Prostate gland (tissue), 2 donors: ENCODE data around the gene DOCK3. TPM values are rescaled to one million over a fixed set of nuclear protein-coding genes. Genes with fewer than 3 reads are reported as not detected.
A peak's percentile ranks its signal among the peaks of the same experiment; 100 is the strongest.

Experiments used
- DNase-seq: peaks from one replicate; pipeline ENCODE4 v3.0.0-alpha.2; 2019; ENCODE audit warnings: low spot score
- H3K27ac ChIP-seq, 2 donors: fragments of 200-600 bp; sonication (generic); 2 replicates each; pipeline ENCODE4 v1.5.1; 2017 to 2019
- H3K27me3 ChIP-seq: fragments of 200-600 bp; sonication (generic); replicated peaks from 2 replicates; pipeline ENCODE4 v1.5.1; 2019; ENCODE audit not compliant: insufficient read depth
- H3K36me3 ChIP-seq, 2 donors: fragments of 200-600 bp; sonication (generic); 1 replicate in 1 of 2; 2 replicates in 1 of 2; pipeline versions ENCODE4 v1.5.1 to v1.8.1; 2017 to 2019
- H3K4me1 ChIP-seq: fragments of 200-600 bp; sonication (generic); replicated peaks from 2 replicates; pipeline ENCODE4 v1.5.1; 2019
- H3K4me3 ChIP-seq, 2 donors: fragments of 200-600 bp; sonication (generic); 2 replicates each; pipeline ENCODE4 v1.5.1; 2017 to 2019
- H3K9me3 ChIP-seq: fragments of 200-600 bp; sonication (generic); 2 replicates; pipeline ENCODE4 v1.5.1; 2017
- POLR2A ChIP-seq: fragments of 450-650 bp; IDR thresholded peaks from one replicate; pipeline ENCODE4 v1.6.1; 2016; ENCODE audit warnings: antibody characterized with exemption, mild to moderate bottlenecking
- POLR2AphosphoS5 ChIP-seq: sonication (generic); formaldehyde crosslinking; IDR thresholded peaks from one replicate; pipeline ENCODE4 v1.6.1; 2017; ENCODE audit warnings: antibody characterized with exemption
- WGBS: methylation state at CpG from one replicate; pipeline ENCODE4 v1.1.5; 2018; 5-methylcytosine and 5-hydroxymethylcytosine counted together
- intact Hi-C: fragments of 100-400 bp; cut with DNase I; formaldehyde crosslinking; loops from one replicate; pipeline ENCODE4 v1.14.2; 2022
- total RNA-seq, 2 donors: library from RNA; depleted of rRNA; stranded (reverse); fragments of >200 nt; gene quantifications; one replicate each; pipeline ENCODE4 v1.1.0, GENCODE V29; 2016
- TF ChIP-seq, protein P1 (sequence below), 4 experiments: fragments of 200-600 bp in 2 of 4; fragments of 450-650 bp in 2 of 4; sonication (generic) in 2 of 4; IDR thresholded peaks; 1 replicate in 3 of 4; 2 replicates in 1 of 4; pipeline ENCODE4 v1.5.1; 2016 to 2019; ENCODE audit warnings: antibody characterized with exemption in 4 of 4, mild to moderate bottlenecking in 2 of 4, moderate library complexity in 2 of 4

DOCK3 gene
- total RNA-seq, 2 donors from 2014 or later = 0.36 to 6.3 TPM

DNA sequence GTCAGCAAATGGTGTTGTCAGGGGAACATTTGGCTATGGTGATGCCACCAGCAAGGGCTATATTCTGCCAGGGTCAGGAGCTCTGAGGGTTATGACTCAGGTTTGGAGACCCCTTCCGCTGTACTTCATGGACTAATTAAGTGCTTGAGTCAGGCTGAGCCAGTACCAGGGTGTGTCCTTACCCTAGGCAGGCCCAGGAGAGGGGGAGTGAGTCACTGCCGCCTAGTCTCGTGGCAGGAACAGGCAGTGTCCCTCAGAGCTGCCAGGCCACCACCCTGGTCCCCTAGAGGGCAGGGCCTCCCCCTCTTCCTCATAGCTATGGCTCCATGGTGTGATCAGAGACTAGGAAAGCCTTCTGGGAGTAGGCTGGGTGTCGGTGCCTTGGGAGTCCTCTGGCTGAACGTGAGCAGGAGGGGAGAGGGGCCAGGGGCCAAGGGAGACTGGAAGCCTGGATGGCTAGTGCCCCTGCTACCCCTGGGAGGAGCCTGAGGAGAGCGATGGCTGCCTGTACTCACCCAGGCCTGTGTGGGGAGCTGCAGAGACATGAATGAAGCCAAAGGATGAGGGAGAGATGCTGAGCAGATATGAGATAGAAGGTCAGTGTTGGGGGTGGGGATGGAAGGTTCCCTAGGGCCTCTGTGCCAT is 47.2 kb upstream of the DOCK3 start:
- intact Hi-C loops = no loop called here
- 68% methylated on average over 6 of the region's 6 CpGs for WGBS
- H3K4me1 ChIP-seq = peaks cover 14% of the 10 kb centered on the region
- no peak for TF ChIP-seq POLR2AphosphoS5
- TF ChIP-seq, protein P1, sequence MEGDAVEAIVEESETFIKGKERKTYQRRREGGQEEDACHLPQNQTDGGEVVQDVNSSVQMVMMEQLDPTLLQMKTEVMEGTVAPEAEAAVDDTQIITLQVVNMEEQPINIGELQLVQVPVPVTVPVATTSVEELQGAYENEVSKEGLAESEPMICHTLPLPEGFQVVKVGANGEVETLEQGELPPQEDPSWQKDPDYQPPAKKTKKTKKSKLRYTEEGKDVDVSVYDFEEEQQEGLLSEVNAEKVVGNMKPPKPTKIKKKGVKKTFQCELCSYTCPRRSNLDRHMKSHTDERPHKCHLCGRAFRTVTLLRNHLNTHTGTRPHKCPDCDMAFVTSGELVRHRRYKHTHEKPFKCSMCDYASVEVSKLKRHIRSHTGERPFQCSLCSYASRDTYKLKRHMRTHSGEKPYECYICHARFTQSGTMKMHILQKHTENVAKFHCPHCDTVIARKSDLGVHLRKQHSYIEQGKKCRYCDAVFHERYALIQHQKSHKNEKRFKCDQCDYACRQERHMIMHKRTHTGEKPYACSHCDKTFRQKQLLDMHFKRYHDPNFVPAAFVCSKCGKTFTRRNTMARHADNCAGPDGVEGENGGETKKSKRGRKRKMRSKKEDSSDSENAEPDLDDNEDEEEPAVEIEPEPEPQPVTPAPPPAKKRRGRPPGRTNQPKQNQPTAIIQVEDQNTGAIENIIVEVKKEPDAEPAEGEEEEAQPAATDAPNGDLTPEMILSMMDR (IDR thresholded peaks at IDR 0.05) = peak in 1 of 4 experiments; percentile 14
- TF ChIP-seq POLR2A = no peak
- no peaks in the 10 kb centered on the region for H3K36me3 ChIP-seq
- DNase-seq = no peak
- no peak overlapping the region for H3K4me3 ChIP-seq
- H3K9me3 ChIP-seq = no peaks in the 10 kb centered on the region
- H3K27ac ChIP-seq = no peak overlapping the region
- no peaks in the 10 kb centered on the region for H3K27me3 ChIP-seq

DNA sequence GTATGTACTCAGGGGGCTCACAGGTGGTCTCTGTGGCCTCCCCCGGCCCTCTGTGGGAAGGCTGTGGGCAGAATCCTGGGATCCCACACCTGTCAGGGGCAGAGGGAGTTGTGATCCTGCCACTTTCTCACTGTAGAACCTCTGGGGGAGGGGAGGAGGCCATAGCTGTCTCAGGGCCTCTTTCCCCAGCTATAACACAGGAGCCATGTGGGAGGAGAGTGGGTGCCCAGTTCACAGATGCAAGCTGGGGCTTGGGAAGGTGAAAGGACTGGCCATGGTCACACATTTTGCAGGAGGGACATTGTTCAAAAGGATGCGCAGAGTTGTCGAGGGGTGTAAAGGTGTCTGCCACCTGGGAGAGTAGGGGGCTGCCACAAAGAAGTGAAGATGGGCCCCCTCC is 46.1 kb upstream of the DOCK3 start:
- H3K9me3 ChIP-seq = no peaks in the 10 kb centered on the region
- 93% methylated on average over 3 of the region's 3 CpGs for WGBS
- H3K27me3 ChIP-seq = no peaks in the 10 kb centered on the region
- intact Hi-C loops = no loop called here
- no peak overlapping the region for H3K4me3 ChIP-seq
- DNase-seq = no peak
- H3K4me1 ChIP-seq = peaks cover 10% of the 10 kb centered on the region
- H3K36me3 ChIP-seq = no peaks in the 10 kb centered on the region
- H3K27ac ChIP-seq = no peak overlapping the region
- TF ChIP-seq, protein P1 (IDR thresholded peaks at IDR 0.05) = no peak
- TF ChIP-seq POLR2A (no peak), POLR2AphosphoS5 (no peak)

DNA sequence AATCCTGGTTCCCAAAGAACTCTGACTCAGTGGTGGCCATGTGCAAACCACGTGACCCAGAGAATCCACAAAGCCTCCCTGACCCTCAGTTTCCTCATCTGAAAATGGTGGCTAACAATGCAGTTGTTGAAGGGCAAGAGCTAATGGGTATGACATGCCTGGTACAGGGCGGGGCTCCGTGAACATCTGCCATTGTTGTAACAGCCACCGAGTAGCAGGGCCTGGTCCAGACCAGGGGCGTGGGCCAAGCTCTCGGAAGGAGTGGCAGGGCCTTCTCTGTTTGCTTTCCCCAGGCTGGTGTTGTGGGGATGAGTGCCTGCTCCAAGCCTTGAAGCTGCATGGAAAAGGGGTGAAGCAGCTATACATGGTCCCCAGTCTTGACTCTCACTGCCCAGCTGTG is 44.3 kb upstream of the DOCK3 start:
- intact Hi-C loops = no loop called here
- H3K27me3 ChIP-seq = no peaks in the 10 kb centered on the region
- TF ChIP-seq, protein P1 (IDR thresholded peaks at IDR 0.05) = no peak
- no peak for TF ChIP-seq POLR2AphosphoS5
- no peak for TF ChIP-seq POLR2A
- no peaks in the 10 kb centered on the region for H3K36me3 ChIP-seq
- H3K27ac ChIP-seq = no peak overlapping the region
- H3K9me3 ChIP-seq = no peaks in the 10 kb centered on the region
- WGBS = 88% methylated on average over 6 of the region's 6 CpGs
- H3K4me1 ChIP-seq = peaks cover 3% of the 10 kb centered on the region
- no peak overlapping the region for H3K4me3 ChIP-seq
- DNase-seq = no peak

DNA sequence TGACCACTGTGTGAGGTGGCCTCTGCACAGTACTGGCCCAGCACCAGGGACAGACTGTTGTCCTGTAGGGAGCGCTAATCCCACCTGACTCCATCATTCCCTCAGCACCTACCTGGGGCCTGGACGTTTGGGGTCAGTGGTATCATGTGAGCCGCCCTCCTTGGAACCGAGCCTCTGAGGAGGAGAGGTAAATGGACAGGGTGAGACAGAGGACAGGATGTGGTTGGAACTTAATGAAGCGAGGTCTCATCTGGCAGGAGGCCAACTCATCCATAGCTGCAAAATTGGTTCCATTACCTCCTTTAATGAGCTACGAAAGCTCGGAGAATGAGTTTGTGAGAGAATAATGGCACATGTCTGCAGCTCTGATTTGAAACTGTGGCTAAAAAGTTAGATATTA is 43.9 kb upstream of the DOCK3 start:
- H3K4me3 ChIP-seq = no peak overlapping the region
- 69% methylated on average over 7 of the region's 7 CpGs for WGBS
- no peak for DNase-seq
- intact Hi-C loops = no loop called here
- no peaks in the 10 kb centered on the region for H3K9me3 ChIP-seq
- peaks cover 3% of the 10 kb centered on the region for H3K4me1 ChIP-seq
- H3K36me3 ChIP-seq = no peaks in the 10 kb centered on the region
- no peak overlapping the region for H3K27ac ChIP-seq
- H3K27me3 ChIP-seq = no peaks in the 10 kb centered on the region
- no peak for TF ChIP-seq POLR2AphosphoS5
- TF ChIP-seq POLR2A = no peak
- TF ChIP-seq, protein P1 (IDR thresholded peaks at IDR 0.05) = no peak

DNA sequence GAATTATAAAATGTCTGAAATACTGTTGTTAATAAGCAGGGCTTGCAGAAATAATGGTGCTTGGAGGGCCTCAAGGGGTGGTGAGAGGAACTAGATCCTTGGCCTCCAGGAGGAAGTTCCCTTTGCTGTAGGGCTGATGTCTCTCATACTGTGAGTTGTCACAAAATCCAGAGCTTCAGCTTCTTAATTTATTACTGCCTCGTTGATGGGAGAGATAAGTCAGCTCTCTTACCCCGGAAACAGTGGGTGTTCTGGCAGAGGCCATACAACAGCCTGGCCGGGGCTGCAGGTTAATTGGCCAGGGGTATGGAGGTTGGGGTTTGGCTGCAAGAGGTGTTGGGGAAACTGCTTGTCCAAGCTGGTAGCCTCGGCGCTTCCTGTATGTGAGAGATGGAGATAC is 42.3 kb upstream of the DOCK3 start:
- TF ChIP-seq, protein P1 (IDR thresholded peaks at IDR 0.05) = no peak
- WGBS = 19% methylated on average over 5 of the region's 5 CpGs
- H3K4me1 ChIP-seq = peaks cover 3% of the 10 kb centered on the region
- no peaks in the 10 kb centered on the region for H3K36me3 ChIP-seq
- DNase-seq = no peak
- H3K9me3 ChIP-seq = no peaks in the 10 kb centered on the region
- H3K4me3 ChIP-seq = no peak overlapping the region
- no peaks in the 10 kb centered on the region for H3K27me3 ChIP-seq
- H3K27ac ChIP-seq = no peak overlapping the region
- intact Hi-C loops = no loop called here
